H1 (cell line): ENCODE results near the gene SH3D19. TPM values are rescaled to one million over a fixed set of nuclear protein-coding genes. Genes with fewer than 3 reads are reported as not detected.
A peak's percentile ranks its signal among the peaks of the same experiment; 100 is the strongest.

Experiments used
- ATF2 ChIP-seq: IDR thresholded peaks from 2 replicates; pipeline ENCODE4 v1.6.1; 2012; ENCODE audit warnings: low read length, inconsistent platforms
- CHD7 ChIP-seq: fragments of 300-600 bp; sonication (generic); IDR thresholded peaks from 2 replicates; pipeline ENCODE4 v1.7.1; 2012; ENCODE audit warnings: low read length, moderate library complexity, mild to moderate bottlenecking, inconsistent platforms; ENCODE audit not compliant: insufficient replicate concordance
- EZH2 ChIP-seq: fragments of 200-600 bp; sonication (generic); IDR thresholded peaks from 2 replicates; pipeline ENCODE4 v1.7.1; 2012; ENCODE audit warnings: low read depth, mild to moderate bottlenecking, moderate library complexity, low read length, inconsistent platforms; ENCODE audit not compliant: severe bottlenecking
- HDAC2 ChIP-seq, 2 experiments: fragments of 300-600 bp in 1 of 2; sonication (generic) in 1 of 2; IDR thresholded peaks; 2 replicates each; pipeline ENCODE4 v1.6.1; 2011 to 2012; ENCODE audit warnings: low read depth in 2 of 2, low read length in 2 of 2, mild to moderate bottlenecking in 2 of 2, moderate library complexity in 2 of 2, borderline replicate concordance in 1 of 2, inconsistent platforms in 1 of 2
- RBBP5 ChIP-seq: IDR thresholded peaks from 2 replicates; pipeline ENCODE4 v1.7.1; 2012; ENCODE audit warnings: low read depth, mild to moderate bottlenecking, inconsistent platforms, low read length, moderate library complexity, borderline replicate concordance
- SIX5 ChIP-seq: IDR thresholded peaks from 2 replicates; pipeline ENCODE4 v1.6.1; 2011; ENCODE audit warnings: mild to moderate bottlenecking, low read depth, low read length
- SP1 ChIP-seq: IDR thresholded peaks from 2 replicates; pipeline ENCODE4 v1.6.1; 2011; ENCODE audit warnings: low read depth, low read length
- TEAD4 ChIP-seq: IDR thresholded peaks from 2 replicates; pipeline ENCODE4 v1.6.1; 2012; ENCODE audit warnings: low read depth, low read length, inconsistent platforms, mixed read lengths
- polyA plus RNA-seq, 7 experiments: library from polyadenylated mRNA; depleted of rRNA in 3 of 7; stranded (reverse) in 5 of 7; unstranded in 2 of 7; fragments of >200 nt in 5 of 7; fragments of 200-250 nt in 2 of 7; gene quantifications; 1 replicate in 5 of 7; 2 replicates in 1 of 7; 4 replicates in 1 of 7; pipeline versions ENCODE4 v1.2.1 to v1.2.3, GENCODE V29; 2011 to 2013; ENCODE audit warnings: missing spikeins in 2 of 7, mixed read lengths in 2 of 7
- total RNA-seq: library from RNA; stranded (reverse); fragmentation: NEBNext Ultra II Directional; extraction: Animal tissue kit (Norgen Biotek cat#: 25700); gene quantifications from 2 replicates; pipeline ENCODE4 v1.2.1, GENCODE V29; 2021

Gene SH3D19
- total and polyA plus RNA-seq, 2 of the 8 experiments (the other 6 are each of a cell fraction or from before 2014, with no cell fraction given) = 11.7 to 51.3 TPM

GRCh38 chr4:151284534-151285245 lies 40.7 kb downstream of the SH3D19 start (continued):
- TF ChIP-seq CHD7 (peak; percentile 66), EZH2 (no peak), HDAC2 (IDR thresholded peaks at IDR 0.05; ENCODE audit: borderline replicate concordance in 1 of 2, low read depth in 2 of 2, low read length in 2 of 2) (peak in 1 of 2 experiments; percentile 61; a peak in 1 of 4 replicates), RBBP5 (peak; percentile 92; the same call in 1 of the 2 replicates), SIX5 (no peak), ATF2 (no peak), TEAD4 (no peak), SP1 (peak; percentile 93)
